HL-60 (cell line): ENCODE data around the gene RALB.

Experiments used
- DNase-seq, 2 experiments: peaks; one replicate each; pipeline ENCODE4 v3.0.0-alpha.2; 2010 to 2020; ENCODE audit warnings: low read depth in 1 of 2, low spot score in 1 of 2
- H3K27ac ChIP-seq: fragments of 250-450 bp; sonication (Bioruptor Pico); replicated peaks from 2 replicates; pipeline ENCODE4 v1.5.1; 2020; ENCODE audit warnings: mild to moderate bottlenecking, moderate library complexity
- H3K27me3 ChIP-seq: fragments of 250-450 bp; sonication (Bioruptor Pico); 2 replicates; pipeline ENCODE4 v1.5.1; 2021; ENCODE audit warnings: mild to moderate bottlenecking, moderate library complexity; ENCODE audit not compliant: insufficient read depth, poor library complexity, severe bottlenecking
- H3K4me3 ChIP-seq: replicated peaks from 2 replicates; pipeline ENCODE4 v1.5.1; 2011; ENCODE audit warnings: mild to moderate bottlenecking, control low read depth, low read length; ENCODE audit not compliant: insufficient read depth
- GABPA ChIP-seq: IDR thresholded peaks from 2 replicates; pipeline ENCODE4 v1.6.1; 2012; ENCODE audit warnings: low read depth
- POLR2AphosphoS5 ChIP-seq: IDR thresholded peaks from 2 replicates; pipeline ENCODE4 v1.6.1; 2012; ENCODE audit warnings: low read depth
- SPI1 ChIP-seq: IDR thresholded peaks from 2 replicates; pipeline ENCODE4 v1.6.1; 2012; ENCODE audit warnings: low read depth, mild to moderate bottlenecking, borderline replicate concordance
- TF ChIP-seq, protein P1 (sequence below): IDR thresholded peaks from one replicate; pipeline ENCODE4 v1.5.1; 2011; ENCODE audit warnings: low read length, control low read depth, inconsistent platforms; ENCODE audit not compliant: insufficient read depth
- TF ChIP-seq, protein P2 (sequence below): IDR thresholded peaks from 2 replicates; pipeline ENCODE4 v1.6.1; 2012; ENCODE audit warnings: low read depth; ENCODE audit not compliant: insufficient replicate concordance

RALB gene

DNA sequence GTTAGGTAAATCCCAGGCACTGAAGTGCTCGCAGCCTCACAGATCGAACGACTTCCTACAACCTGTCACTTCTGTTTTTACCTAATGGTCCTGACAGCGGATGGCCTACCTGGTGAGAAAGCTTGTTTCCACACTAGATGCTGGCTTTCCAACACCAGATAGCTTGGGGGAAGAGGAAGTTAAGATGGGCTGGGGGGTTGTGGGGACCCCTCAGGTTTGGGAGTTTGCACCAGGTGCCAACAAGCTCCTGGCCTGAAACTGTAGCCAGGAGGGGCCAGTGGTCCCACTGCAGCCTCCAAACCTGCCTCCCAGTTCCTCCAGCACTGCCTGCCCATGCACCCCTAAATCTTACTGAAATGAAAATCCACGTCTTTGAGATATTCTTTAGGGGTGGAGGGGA lies 33.4 kb upstream of the RALB start:
- DNase-seq: no peak

DNA sequence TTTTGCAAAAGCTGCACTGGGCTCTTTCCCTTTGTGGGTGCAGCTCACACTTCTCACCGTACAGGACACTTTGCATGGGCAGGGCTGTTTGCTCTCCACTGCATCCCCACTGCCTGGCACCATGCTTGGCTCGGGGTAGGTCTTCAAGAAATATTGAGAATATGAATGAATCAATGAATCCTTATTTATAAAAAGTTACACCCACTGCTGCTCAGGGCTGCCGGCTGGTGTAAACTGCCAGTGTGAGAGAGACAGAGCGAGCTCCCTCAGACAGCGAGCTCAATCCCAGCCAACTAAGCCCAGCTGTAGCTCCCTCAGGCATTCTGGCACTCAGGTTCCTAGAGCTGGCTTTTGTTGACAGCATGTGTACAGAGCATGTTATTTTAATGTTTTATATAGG lies 32.9 kb upstream of the RALB start:
- H3K27me3 ChIP-seq: no peaks in the 10 kb centered on the region
- TF ChIP-seq GABPA (no peak), POLR2AphosphoS5 (no peak)
- TF ChIP-seq, protein P1, sequence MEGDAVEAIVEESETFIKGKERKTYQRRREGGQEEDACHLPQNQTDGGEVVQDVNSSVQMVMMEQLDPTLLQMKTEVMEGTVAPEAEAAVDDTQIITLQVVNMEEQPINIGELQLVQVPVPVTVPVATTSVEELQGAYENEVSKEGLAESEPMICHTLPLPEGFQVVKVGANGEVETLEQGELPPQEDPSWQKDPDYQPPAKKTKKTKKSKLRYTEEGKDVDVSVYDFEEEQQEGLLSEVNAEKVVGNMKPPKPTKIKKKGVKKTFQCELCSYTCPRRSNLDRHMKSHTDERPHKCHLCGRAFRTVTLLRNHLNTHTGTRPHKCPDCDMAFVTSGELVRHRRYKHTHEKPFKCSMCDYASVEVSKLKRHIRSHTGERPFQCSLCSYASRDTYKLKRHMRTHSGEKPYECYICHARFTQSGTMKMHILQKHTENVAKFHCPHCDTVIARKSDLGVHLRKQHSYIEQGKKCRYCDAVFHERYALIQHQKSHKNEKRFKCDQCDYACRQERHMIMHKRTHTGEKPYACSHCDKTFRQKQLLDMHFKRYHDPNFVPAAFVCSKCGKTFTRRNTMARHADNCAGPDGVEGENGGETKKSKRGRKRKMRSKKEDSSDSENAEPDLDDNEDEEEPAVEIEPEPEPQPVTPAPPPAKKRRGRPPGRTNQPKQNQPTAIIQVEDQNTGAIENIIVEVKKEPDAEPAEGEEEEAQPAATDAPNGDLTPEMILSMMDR: no peak
- TF ChIP-seq, protein P2, sequence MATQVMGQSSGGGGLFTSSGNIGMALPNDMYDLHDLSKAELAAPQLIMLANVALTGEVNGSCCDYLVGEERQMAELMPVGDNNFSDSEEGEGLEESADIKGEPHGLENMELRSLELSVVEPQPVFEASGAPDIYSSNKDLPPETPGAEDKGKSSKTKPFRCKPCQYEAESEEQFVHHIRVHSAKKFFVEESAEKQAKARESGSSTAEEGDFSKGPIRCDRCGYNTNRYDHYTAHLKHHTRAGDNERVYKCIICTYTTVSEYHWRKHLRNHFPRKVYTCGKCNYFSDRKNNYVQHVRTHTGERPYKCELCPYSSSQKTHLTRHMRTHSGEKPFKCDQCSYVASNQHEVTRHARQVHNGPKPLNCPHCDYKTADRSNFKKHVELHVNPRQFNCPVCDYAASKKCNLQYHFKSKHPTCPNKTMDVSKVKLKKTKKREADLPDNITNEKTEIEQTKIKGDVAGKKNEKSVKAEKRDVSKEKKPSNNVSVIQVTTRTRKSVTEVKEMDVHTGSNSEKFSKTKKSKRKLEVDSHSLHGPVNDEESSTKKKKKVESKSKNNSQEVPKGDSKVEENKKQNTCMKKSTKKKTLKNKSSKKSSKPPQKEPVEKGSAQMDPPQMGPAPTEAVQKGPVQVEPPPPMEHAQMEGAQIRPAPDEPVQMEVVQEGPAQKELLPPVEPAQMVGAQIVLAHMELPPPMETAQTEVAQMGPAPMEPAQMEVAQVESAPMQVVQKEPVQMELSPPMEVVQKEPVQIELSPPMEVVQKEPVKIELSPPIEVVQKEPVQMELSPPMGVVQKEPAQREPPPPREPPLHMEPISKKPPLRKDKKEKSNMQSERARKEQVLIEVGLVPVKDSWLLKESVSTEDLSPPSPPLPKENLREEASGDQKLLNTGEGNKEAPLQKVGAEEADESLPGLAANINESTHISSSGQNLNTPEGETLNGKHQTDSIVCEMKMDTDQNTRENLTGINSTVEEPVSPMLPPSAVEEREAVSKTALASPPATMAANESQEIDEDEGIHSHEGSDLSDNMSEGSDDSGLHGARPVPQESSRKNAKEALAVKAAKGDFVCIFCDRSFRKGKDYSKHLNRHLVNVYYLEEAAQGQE: no peak
- DNase-seq: no peak
- no peak overlapping the region for H3K27ac ChIP-seq
- H3K4me3 ChIP-seq: no peak overlapping the region

More for the DNA sequence above, 33.4 kb upstream of the RALB start:
- Histone ChIP-seq H3K4me3 (no peak overlapping the region), H3K27ac (no peak overlapping the region), H3K27me3 (no peaks in the 10 kb centered on the region)
- TF ChIP-seq, protein P2: no peak
- no peak for TF ChIP-seq POLR2AphosphoS5
- TF ChIP-seq SPI1: no peak

DNA sequence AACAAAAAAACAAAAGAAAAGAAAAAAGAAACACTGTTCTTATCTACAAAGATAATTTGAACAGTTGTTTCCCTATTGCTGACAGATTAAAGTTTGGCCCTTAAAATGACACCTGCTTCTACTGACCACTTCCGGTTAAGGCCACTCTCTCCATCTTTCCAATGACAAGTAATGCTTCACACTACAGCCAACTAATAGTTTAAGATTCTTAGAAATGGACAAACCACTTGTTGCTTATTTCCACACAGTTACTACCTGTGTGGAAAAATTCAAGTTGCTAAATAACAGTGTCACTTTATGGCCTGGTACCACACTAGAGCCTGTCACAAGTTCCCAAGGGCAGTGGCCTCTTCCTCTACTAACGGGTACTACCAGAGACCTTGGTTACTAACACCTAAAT lies 31.9 kb upstream of the RALB start:
- Histone ChIP-seq H3K27me3 (no peaks in the 10 kb centered on the region), H3K27ac (no peak overlapping the region), H3K4me3 (no peak overlapping the region)
- DNase-seq: peak in 1 of 2 experiments; percentile 10
- TF ChIP-seq, protein P2: no peak
- TF ChIP-seq SPI1 (no peak), GABPA (no peak), POLR2AphosphoS5 (no peak)
- TF ChIP-seq, protein P1: no peak

DNA sequence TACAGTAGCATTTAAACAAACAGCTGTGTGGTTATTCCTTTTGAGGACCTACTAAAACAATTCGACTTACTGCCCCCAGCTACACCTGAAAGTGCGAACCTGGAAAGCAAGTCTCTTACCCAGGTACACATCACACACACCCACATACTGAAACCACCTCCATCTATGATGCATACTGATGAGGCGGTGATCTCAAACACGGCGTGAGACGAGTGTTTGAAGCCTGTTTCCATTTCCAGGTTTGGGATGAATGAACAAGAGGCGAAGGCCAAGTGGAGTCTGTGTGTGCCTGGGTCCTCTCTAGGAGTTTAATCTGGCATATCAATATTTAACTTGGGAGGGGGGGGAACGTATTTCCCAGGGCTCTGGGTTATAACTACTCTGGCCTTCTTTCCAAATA lies 31.0 kb upstream of the RALB start:
- Histone ChIP-seq H3K27me3 (no peaks in the 10 kb centered on the region), H3K27ac (no peak overlapping the region), H3K4me3 (no peak overlapping the region)
- no peak for TF ChIP-seq POLR2AphosphoS5
- TF ChIP-seq, protein P2: no peak
- TF ChIP-seq SPI1: no peak
- no peak for TF ChIP-seq GABPA
- TF ChIP-seq, protein P1: no peak
- no peak for DNase-seq
